HepG2 (cell line): ENCODE results near the gene COL27A1. TPM values are rescaled to one million over a fixed set of nuclear protein-coding genes. Genes with fewer than 3 reads are reported as not detected.

Experiments
- ATAC-seq: fragments of 200-7000 bp; cut with Tn5 transposase; 3 replicates; pipeline ENCODE4 v1.9.1; 2020; ENCODE audit warnings: mild to moderate bottlenecking, moderate library complexity
- BruUV-seq: library from RNA; stranded (reverse); fragments of 400-500 nt; replicated peaks from 2 replicates; lab custom pipeline; 2021; lab: Mats Ljungman, UMichigan
- CTCF ChIA-PET: fragments of 300-600 bp; formaldehyde crosslinking; extraction: SDS; loops from one replicate; lab custom pipeline; 2021; ENCODE audit warnings: low total read pairs, inconsistent platforms, low intra/inter-chr PET ratio; lab: Yijun Ruan, JAX
- POLR2A ChIA-PET: fragments of 350-600 bp; sonication (Branson Sonifier 250); formaldehyde crosslinking; loops from one replicate; lab custom pipeline; 2020; ENCODE audit warnings: antibody characterized with exemption, inconsistent platforms; lab: Yijun Ruan, JAX
- DNase-seq: peaks from one replicate; pipeline ENCODE4 v3.0.0-alpha.2; 2015; ENCODE audit warnings: low spot score
- FAIRE-seq: peaks from 3 replicates; lab custom pipeline; 2011; peaks lifted over from hg19 to GRCh38; lab: Jason Lieb, UNC
- H2AFZ ChIP-seq: one replicate; pipeline ENCODE4 v1.6.1; 2011; ENCODE audit warnings: low read length, inconsistent platforms
- H3K27ac ChIP-seq: fragments of 300-600 bp; 3 replicates; pipeline ENCODE4 v1.8.0; 2011; ENCODE audit warnings: mixed run types, mild to moderate bottlenecking, mixed read lengths, low read length, inconsistent platforms; ENCODE audit not compliant: insufficient read depth; ENCODE audit errors: extremely low read length
- H3K27me3 ChIP-seq, 2 experiments: fragments of 200-600 bp in 1 of 2; 2 replicates in 1 of 2; 3 replicates in 1 of 2; pipeline versions ENCODE4 v1.6.0 to v1.8.0; 2011; ENCODE audit warnings: low read length in 2 of 2, mild to moderate bottlenecking in 2 of 2, moderate library complexity in 2 of 2, inconsistent platforms in 1 of 2; ENCODE audit not compliant: insufficient read depth in 2 of 2, control insufficient read depth in 1 of 2
- H3K36me3 ChIP-seq, 2 experiments: fragments of 200-600 bp in 1 of 2; replicated peaks in 1 of 2; 2 replicates in 1 of 2; 3 replicates in 1 of 2; pipeline versions ENCODE4 v1.5.1 to v1.8.0; 2011; ENCODE audit warnings: low read length in 2 of 2, inconsistent platforms in 1 of 2; ENCODE audit not compliant: insufficient read depth in 2 of 2, control insufficient read depth in 1 of 2
- H3K4me1 ChIP-seq: 2 replicates; pipeline ENCODE4 v1.5.1; 2012; ENCODE audit warnings: low read length, inconsistent platforms; ENCODE audit not compliant: insufficient read depth
- H3K4me2 ChIP-seq: 2 replicates; pipeline ENCODE4 v1.6.0; 2011; ENCODE audit warnings: low read depth, low read length, inconsistent platforms
- H3K4me3 ChIP-seq, 3 experiments: fragments of 200-600 bp in 1 of 3; sonication (generic), shearing (Covaris generic) in 1 of 3; replicated peaks in 1 of 3; 2 replicates each; pipeline ENCODE4 v1.5.1; 2011 to 2016; ENCODE audit warnings: low read length in 3 of 3, inconsistent platforms in 2 of 3, low read depth in 2 of 3, mild to moderate bottlenecking in 2 of 3, control low read depth in 1 of 3, mixed read lengths in 1 of 3; ENCODE audit not compliant: insufficient read depth in 1 of 3
- H3K79me2 ChIP-seq: one replicate; pipeline ENCODE4 v1.6.1; 2011; ENCODE audit warnings: low read length, inconsistent platforms; ENCODE audit not compliant: insufficient read depth
- H3K9ac ChIP-seq: 2 replicates; pipeline ENCODE4 v1.6.0; 2011; ENCODE audit warnings: mild to moderate bottlenecking, low read depth, low read length, inconsistent platforms; ENCODE audit not compliant: insufficient read depth
- H3K9me3 ChIP-seq: 2 replicates; pipeline ENCODE4 v1.5.1; 2012; ENCODE audit warnings: mild to moderate bottlenecking, low read length
- H4K20me1 ChIP-seq: 2 replicates; pipeline ENCODE4 v1.6.0; 2011; ENCODE audit warnings: inconsistent platforms, mild to moderate bottlenecking, low read length, moderate library complexity; ENCODE audit not compliant: insufficient read depth
- FOXK2 ChIP-seq: fragments of 450-650 bp; IDR thresholded peaks from 2 replicates; pipeline ENCODE4 v1.6.1; 2016
- MTF1 ChIP-seq: sonication (generic); formaldehyde crosslinking; IDR thresholded peaks from 2 replicates; pipeline ENCODE4 v1.5.0; 2020; ENCODE audit warnings: missing genetic modification reagents
- SRSF1 ChIP-seq: fragments of 200-400 bp; formaldehyde crosslinking; optimal IDR thresholded peaks from 2 replicates; pipeline ENCODE3; 2017; ENCODE audit warnings: mild to moderate bottlenecking, low read depth, low read length, moderate library complexity
- ZNF552 ChIP-seq: sonication (generic); formaldehyde crosslinking; IDR thresholded peaks from 2 replicates; pipeline ENCODE4 v1.9.0; 2022; ENCODE audit warnings: missing genetic modification reagents, mild to moderate bottlenecking, borderline replicate concordance
- ZNF660 ChIP-seq: sonication (generic); formaldehyde crosslinking; IDR thresholded peaks from 2 replicates; pipeline ENCODE4 v1.5.1; 2020; ENCODE audit warnings: mild to moderate bottlenecking, low read depth, missing genetic modification reagents, borderline replicate concordance
- WGBS: methylation state at CpG from one replicate; pipeline ENCODE4 v1.1.6; 2017; ENCODE audit warnings: low lambda C conversion rate; 5-methylcytosine and 5-hydroxymethylcytosine counted together
- in situ Hi-C: cut with HindIII; loops from 2 replicates; pipeline ENCODE4 v1.10.0; 2017; ENCODE audit warnings: low pct_unique_long_range_greater_than_20kb; ENCODE audit not compliant: extremely low pct_ligation_motif_present
- intact Hi-C: fragments of 100-400 bp; cut with micrococcal nuclease; formaldehyde crosslinking; loops from one replicate; pipeline ENCODE4 v1.10.0; 2022; ENCODE audit not compliant: unreplicated experiment
- polyA plus RNA-seq, 8 experiments: library from polyadenylated mRNA; depleted of rRNA in 3 of 8; stranded (reverse) in 7 of 8; unstranded in 1 of 8; fragments of >200 nt; fragmentation: Illumina TruSeq in 4 of 8; extraction: Trizol in 4 of 8; gene quantifications; 2 replicates each; pipeline versions ENCODE4 v1.2.1 to v1.2.3, GENCODE V29; 2011 to 2016; ENCODE audit warnings: low read depth in 4 of 8, missing spikeins in 1 of 8, mixed read lengths in 1 of 8; ENCODE audit not compliant: insufficient read depth in 1 of 8
- total RNA-seq, 5 experiments: library from RNA; depleted of rRNA; stranded (reverse); fragments of >200 nt; fragmentation: Illumina TruSeq; extraction: Trizol; gene quantifications; 2 replicates each; pipeline ENCODE4 v1.2.3, GENCODE V29; 2016; ENCODE audit warnings: low read depth in 1 of 5
- TF ChIP-seq, protein P1 (sequence below): sonication (generic); formaldehyde crosslinking; IDR thresholded peaks from 2 replicates; pipeline ENCODE4 v1.4.0; 2020; ENCODE audit warnings: missing genetic modification reagents
- TF ChIP-seq, protein P2 (sequence below): sonication (generic); formaldehyde crosslinking; IDR thresholded peaks from 2 replicates; pipeline ENCODE4 v1.8.1; 2023; ENCODE audit warnings: mild to moderate bottlenecking, missing genetic modification reagents
- TF ChIP-seq, protein P3 (sequence below): sonication (generic); formaldehyde crosslinking; IDR thresholded peaks from 2 replicates; pipeline ENCODE4 v1.4.0; 2020; ENCODE audit warnings: missing genetic modification reagents, borderline replicate concordance
- TF ChIP-seq, protein P4 (sequence below): sonication (generic); formaldehyde crosslinking; IDR thresholded peaks from 2 replicates; pipeline ENCODE4 v1.4.0; 2020; ENCODE audit warnings: missing genetic modification reagents
- TF ChIP-seq, protein P5 (sequence below): sonication (generic); formaldehyde crosslinking; IDR thresholded peaks from 2 replicates; pipeline ENCODE4 v1.4.0; 2020; ENCODE audit warnings: missing genetic modification reagents, borderline replicate concordance

Gene COL27A1
- total and polyA plus RNA-seq, 2 of the 13 experiments (the other 11 are each of a cell fraction or from before 2014, with no cell fraction given) = 71.3 to 89.1 TPM

DNA sequence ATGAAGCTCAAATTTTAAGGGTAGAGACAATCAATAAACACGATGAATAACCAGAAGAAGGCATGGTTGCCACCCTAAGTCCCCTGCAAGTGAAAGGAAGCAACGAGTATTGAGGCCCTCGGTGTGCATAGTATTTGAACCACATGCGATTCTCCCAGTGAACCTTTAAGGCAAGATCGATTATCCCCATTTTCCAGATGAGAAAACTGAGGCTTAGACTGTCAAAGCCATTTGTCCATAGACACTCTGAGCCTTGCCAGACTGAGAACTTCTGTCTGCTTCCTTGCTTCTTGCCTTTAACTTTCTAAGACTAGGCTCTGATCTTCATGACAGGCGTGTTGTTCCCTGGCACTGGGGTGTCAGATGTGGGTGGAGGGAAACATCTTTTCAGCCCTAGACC is 58.2 kb downstream of the COL27A1 start (continued):
- TF ChIP-seq, protein P1, sequence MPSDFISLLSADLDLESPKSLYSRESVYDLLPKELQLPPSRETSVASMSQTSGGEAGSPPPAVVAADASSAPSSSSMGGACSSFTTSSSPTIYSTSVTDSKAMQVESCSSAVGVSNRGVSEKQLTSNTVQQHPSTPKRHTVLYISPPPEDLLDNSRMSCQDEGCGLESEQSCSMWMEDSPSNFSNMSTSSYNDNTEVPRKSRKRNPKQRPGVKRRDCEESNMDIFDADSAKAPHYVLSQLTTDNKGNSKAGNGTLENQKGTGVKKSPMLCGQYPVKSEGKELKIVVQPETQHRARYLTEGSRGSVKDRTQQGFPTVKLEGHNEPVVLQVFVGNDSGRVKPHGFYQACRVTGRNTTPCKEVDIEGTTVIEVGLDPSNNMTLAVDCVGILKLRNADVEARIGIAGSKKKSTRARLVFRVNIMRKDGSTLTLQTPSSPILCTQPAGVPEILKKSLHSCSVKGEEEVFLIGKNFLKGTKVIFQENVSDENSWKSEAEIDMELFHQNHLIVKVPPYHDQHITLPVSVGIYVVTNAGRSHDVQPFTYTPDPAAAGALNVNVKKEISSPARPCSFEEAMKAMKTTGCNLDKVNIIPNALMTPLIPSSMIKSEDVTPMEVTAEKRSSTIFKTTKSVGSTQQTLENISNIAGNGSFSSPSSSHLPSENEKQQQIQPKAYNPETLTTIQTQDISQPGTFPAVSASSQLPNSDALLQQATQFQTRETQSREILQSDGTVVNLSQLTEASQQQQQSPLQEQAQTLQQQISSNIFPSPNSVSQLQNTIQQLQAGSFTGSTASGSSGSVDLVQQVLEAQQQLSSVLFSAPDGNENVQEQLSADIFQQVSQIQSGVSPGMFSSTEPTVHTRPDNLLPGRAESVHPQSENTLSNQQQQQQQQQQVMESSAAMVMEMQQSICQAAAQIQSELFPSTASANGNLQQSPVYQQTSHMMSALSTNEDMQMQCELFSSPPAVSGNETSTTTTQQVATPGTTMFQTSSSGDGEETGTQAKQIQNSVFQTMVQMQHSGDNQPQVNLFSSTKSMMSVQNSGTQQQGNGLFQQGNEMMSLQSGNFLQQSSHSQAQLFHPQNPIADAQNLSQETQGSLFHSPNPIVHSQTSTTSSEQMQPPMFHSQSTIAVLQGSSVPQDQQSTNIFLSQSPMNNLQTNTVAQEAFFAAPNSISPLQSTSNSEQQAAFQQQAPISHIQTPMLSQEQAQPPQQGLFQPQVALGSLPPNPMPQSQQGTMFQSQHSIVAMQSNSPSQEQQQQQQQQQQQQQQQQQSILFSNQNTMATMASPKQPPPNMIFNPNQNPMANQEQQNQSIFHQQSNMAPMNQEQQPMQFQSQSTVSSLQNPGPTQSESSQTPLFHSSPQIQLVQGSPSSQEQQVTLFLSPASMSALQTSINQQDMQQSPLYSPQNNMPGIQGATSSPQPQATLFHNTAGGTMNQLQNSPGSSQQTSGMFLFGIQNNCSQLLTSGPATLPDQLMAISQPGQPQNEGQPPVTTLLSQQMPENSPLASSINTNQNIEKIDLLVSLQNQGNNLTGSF (CRISPR knock-in tag) = no peak

DNA sequence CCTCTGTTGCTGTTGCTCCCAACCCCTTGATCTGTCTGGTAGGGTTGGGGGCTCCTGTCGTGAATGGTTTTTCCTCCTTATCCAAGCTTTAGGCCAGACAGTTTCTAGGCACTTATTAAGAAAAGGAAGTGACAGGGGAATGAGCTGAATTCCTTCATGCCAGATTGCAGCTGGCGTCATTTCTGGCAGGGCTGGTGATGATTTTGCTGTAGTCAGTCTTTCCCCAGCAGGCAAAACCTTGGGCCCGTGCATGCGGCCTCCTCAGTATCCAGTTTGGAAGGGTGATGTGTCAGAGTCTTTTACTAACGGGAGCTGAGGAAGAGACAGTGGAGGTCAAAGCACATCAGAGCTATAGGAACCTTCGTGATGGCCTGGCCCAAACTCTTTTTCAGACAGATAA is 58.8 kb downstream of the COL27A1 start:
- Histone ChIP-seq H4K20me1 (no peaks in the 10 kb centered on the region), H3K36me3 (peaks cover 46 to 89% of the 10 kb centered on the region in 2 experiments), H3K9ac (no peak overlapping the region), H3K27ac (no peak overlapping the region), H3K4me1 (no peaks in the 10 kb centered on the region), H2AFZ (no peak overlapping the region), H3K9me3 (no peaks in the 10 kb centered on the region), H3K4me3 (no peak overlapping the region), H3K4me2 (no peak overlapping the region), H3K27me3 (no peaks in the 10 kb centered on the region), H3K79me2 (no peaks in the 10 kb centered on the region)
- no TSS peak for BruUV-seq
- WGBS = 94% methylated on average over 5 of the region's 6 CpGs
- FAIRE-seq = no peak
- ATAC-seq = no peak
- DNase-seq = no peak
- ChIA-PET CTCF (no interaction called here), POLR2A (no interaction called here)
- intact Hi-C loops (no loop called here), in situ Hi-C loops (no loop called here)
- TF ChIP-seq, protein P2, sequence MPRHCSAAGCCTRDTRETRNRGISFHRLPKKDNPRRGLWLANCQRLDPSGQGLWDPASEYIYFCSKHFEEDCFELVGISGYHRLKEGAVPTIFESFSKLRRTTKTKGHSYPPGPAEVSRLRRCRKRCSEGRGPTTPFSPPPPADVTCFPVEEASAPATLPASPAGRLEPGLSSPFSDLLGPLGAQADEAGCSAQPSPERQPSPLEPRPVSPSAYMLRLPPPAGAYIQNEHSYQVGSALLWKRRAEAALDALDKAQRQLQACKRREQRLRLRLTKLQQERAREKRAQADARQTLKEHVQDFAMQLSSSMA (CRISPR knock-in tag) = no peak
- TF ChIP-seq, protein P3, sequence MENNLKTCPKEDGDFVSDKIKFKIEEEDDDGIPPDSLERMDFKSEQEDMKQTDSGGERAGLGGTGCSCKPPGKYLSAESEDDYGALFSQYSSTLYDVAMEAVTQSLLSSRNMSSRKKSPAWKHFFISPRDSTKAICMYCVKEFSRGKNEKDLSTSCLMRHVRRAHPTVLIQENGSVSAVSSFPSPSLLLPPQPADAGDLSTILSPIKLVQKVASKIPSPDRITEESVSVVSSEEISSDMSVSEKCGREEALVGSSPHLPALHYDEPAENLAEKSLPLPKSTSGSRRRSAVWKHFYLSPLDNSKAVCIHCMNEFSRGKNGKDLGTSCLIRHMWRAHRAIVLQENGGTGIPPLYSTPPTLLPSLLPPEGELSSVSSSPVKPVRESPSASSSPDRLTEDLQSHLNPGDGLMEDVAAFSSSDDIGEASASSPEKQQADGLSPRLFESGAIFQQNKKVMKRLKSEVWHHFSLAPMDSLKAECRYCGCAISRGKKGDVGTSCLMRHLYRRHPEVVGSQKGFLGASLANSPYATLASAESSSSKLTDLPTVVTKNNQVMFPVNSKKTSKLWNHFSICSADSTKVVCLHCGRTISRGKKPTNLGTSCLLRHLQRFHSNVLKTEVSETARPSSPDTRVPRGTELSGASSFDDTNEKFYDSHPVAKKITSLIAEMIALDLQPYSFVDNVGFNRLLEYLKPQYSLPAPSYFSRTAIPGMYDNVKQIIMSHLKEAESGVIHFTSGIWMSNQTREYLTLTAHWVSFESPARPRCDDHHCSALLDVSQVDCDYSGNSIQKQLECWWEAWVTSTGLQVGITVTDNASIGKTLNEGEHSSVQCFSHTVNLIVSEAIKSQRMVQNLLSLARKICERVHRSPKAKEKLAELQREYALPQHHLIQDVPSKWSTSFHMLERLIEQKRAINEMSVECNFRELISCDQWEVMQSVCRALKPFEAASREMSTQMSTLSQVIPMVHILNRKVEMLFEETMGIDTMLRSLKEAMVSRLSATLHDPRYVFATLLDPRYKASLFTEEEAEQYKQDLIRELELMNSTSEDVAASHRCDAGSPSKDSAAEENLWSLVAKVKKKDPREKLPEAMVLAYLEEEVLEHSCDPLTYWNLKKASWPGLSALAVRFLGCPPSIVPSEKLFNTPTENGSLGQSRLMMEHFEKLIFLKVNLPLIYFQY = no peak
- TF ChIP-seq ZNF552 (CRISPR knock-in tag) (no peak), MTF1 (CRISPR knock-in tag) (no peak), SRSF1 (no peak), ZNF660 (CRISPR knock-in tag) (no peak), FOXK2 (no peak)
- TF ChIP-seq, protein P4, sequence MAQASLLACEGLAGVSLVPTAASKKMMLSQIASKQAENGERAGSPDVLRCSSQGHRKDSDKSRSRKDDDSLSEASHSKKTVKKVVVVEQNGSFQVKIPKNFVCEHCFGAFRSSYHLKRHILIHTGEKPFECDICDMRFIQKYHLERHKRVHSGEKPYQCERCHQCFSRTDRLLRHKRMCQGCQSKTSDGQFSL (CRISPR knock-in tag) = no peak
- TF ChIP-seq, protein P5, sequence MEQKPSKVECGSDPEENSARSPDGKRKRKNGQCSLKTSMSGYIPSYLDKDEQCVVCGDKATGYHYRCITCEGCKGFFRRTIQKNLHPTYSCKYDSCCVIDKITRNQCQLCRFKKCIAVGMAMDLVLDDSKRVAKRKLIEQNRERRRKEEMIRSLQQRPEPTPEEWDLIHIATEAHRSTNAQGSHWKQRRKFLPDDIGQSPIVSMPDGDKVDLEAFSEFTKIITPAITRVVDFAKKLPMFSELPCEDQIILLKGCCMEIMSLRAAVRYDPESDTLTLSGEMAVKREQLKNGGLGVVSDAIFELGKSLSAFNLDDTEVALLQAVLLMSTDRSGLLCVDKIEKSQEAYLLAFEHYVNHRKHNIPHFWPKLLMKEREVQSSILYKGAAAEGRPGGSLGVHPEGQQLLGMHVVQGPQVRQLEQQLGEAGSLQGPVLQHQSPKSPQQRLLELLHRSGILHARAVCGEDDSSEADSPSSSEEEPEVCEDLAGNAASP = no peak
